ENCODE measurements around the gene CKM. TPM values are rescaled to one million over a fixed set of nuclear protein-coding genes. Genes with fewer than 3 reads are reported as not detected.

Gene CKM
- total RNA-seq, 1 donor from 2014 or later = 3,746 TPM

GRCh38 chr19:45298264-45298663, 24.4 kb downstream of the CKM start:
- no peak overlapping the region for H3K27ac ChIP-seq (ENCODE audit: low read depth, low read length)
- H3K36me3 ChIP-seq (ENCODE audit: control insufficient read depth in 3 of 3, insufficient read depth in 3 of 3, low read length in 3 of 3) = peaks cover 2 to 20% (median 5%) of the 10 kb centered on the region in 3 donors
- H3K9me3 ChIP-seq (ENCODE audit: control insufficient read depth in 3 of 3, low read length in 3 of 3) = peaks cover 0 to 2% (median 0%) of the 10 kb centered on the region in 3 donors
- peaks cover 9 to 12% (median 11%) of the 10 kb centered on the region in 3 donors for H3K4me1 ChIP-seq (ENCODE audit: control insufficient read depth in 3 of 3, insufficient read depth in 3 of 3, low read length in 3 of 3)
- no peak overlapping the region for H3K4me3 ChIP-seq (ENCODE audit: low read length in 3 of 3)
- no peaks in the 10 kb centered on the region for H3K27me3 ChIP-seq (ENCODE audit: control insufficient read depth in 3 of 3, insufficient read depth in 3 of 3, low read length in 3 of 3)
- H3K9ac ChIP-seq (ENCODE audit: low read depth in 1 of 3, low read length in 3 of 3) = no peak overlapping the region

- peaks cover 9 to 12% (median 11%) of the 10 kb centered on the region in 3 donors for H3K4me1 ChIP-seq (ENCODE audit: control insufficient read depth in 3 of 3, insufficient read depth in 3 of 3, low read length in 3 of 3)
- no peak overlapping the region for H3K9ac ChIP-seq (ENCODE audit: low read depth in 1 of 3, low read length in 3 of 3)
- peaks cover 2 to 20% (median 5%) of the 10 kb centered on the region in 3 donors for H3K36me3 ChIP-seq (ENCODE audit: control insufficient read depth in 3 of 3, insufficient read depth in 3 of 3, low read length in 3 of 3)
- no peak overlapping the region for H3K27ac ChIP-seq (ENCODE audit: low read depth, low read length)
- no peaks in the 10 kb centered on the region for H3K27me3 ChIP-seq (ENCODE audit: control insufficient read depth in 3 of 3, insufficient read depth in 3 of 3, low read length in 3 of 3)
- H3K4me3 ChIP-seq (ENCODE audit: low read length in 3 of 3) = no peak overlapping the region
- peaks cover 0 to 2% (median 0%) of the 10 kb centered on the region in 3 donors for H3K9me3 ChIP-seq (ENCODE audit: control insufficient read depth in 3 of 3, low read length in 3 of 3)
These were observed 25.0 kb downstream of the CKM start for GRCh38 chr19:45297674-45298073.

- Histone ChIP-seq H3K4me1 (ENCODE audit: control insufficient read depth in 3 of 3, insufficient read depth in 3 of 3, low read length in 3 of 3) (peaks cover 9 to 12% (median 11%) of the 10 kb centered on the region in 3 donors), H3K9ac (ENCODE audit: low read depth in 1 of 3, low read length in 3 of 3) (no peak overlapping the region), H3K9me3 (ENCODE audit: control insufficient read depth in 3 of 3, low read length in 3 of 3) (peaks cover 0 to 2% (median 0%) of the 10 kb centered on the region in 3 donors), H3K36me3 (ENCODE audit: control insufficient read depth in 3 of 3, insufficient read depth in 3 of 3, low read length in 3 of 3) (peaks cover 2 to 20% (median 5%) of the 10 kb centered on the region in 3 donors), H3K27ac (ENCODE audit: low read depth, low read length) (no peak overlapping the region), H3K27me3 (ENCODE audit: control insufficient read depth in 3 of 3, insufficient read depth in 3 of 3, low read length in 3 of 3) (no peaks in the 10 kb centered on the region), H3K4me3 (ENCODE audit: low read length in 3 of 3) (no peak overlapping the region)
These were observed 26.3 kb downstream of the CKM start for GRCh38 chr19:45296355-45296754.

- H3K4me3 ChIP-seq (ENCODE audit: low read length in 3 of 3) = no peak overlapping the region
- H3K9ac ChIP-seq (ENCODE audit: low read depth in 1 of 3, low read length in 3 of 3) = no peak overlapping the region
- H3K27ac ChIP-seq (ENCODE audit: low read depth, low read length) = no peak overlapping the region
- H3K36me3 ChIP-seq (ENCODE audit: control insufficient read depth in 3 of 3, insufficient read depth in 3 of 3, low read length in 3 of 3) = peaks cover 2 to 20% (median 8%) of the 10 kb centered on the region in 3 donors
- H3K9me3 ChIP-seq (ENCODE audit: control insufficient read depth in 3 of 3, low read length in 3 of 3) = peaks cover 0 to 2% (median 0%) of the 10 kb centered on the region in 3 donors
- H3K27me3 ChIP-seq (ENCODE audit: control insufficient read depth in 3 of 3, insufficient read depth in 3 of 3, low read length in 3 of 3) = no peaks in the 10 kb centered on the region
- peaks cover 9 to 12% (median 11%) of the 10 kb centered on the region in 3 donors for H3K4me1 ChIP-seq (ENCODE audit: control insufficient read depth in 3 of 3, insufficient read depth in 3 of 3, low read length in 3 of 3)
These were observed 26.8 kb downstream of the CKM start for GRCh38 chr19:45295873-45296272.

DNA sequence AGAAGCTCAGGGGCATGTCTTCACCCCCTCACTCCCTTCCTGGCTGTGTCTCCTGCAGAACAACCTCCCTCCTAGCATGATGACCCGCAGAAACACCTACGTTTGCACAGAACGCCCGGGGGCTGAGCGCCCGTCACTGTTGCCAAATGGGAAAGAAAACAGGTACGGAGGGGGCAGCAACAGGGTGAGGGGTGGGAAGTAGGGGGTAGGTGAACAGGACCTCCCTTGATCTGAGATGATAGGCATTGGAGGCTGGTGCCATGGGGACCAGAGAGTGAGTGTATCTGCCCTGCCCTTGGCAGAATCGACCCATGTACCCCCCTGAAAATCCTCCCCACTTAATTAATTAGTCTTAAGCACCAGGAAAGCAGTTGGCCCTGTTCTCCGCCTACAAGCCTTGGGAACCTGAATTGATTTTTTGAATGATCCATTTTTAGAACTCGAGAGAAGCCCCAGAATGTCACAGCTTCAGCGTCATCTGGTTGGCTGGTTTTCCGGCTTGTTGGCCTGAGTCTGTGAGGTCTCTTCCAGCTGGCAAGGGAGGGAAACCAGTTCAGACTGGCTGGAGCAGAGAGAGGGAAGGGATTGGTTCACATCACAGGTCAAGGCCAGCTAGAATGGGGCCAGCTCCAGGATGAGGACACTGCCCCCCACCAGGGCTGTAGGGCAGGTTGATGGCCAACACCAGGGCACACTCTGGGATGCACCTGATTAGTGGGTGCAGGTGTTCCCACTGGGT, 28.2 kb downstream of the CKM start:
- peaks cover 8 to 22% (median 9%) of the 10 kb centered on the region in 3 donors for H3K36me3 ChIP-seq (ENCODE audit: control insufficient read depth in 3 of 3, insufficient read depth in 3 of 3, low read length in 3 of 3)
- H3K27ac ChIP-seq (ENCODE audit: low read depth, low read length) = peak overlapping the region; percentile 29
- H3K4me3 ChIP-seq (ENCODE audit: low read length in 3 of 3) = peak overlapping the region in 1 of 3 donors; percentile 1
- no peaks in the 10 kb centered on the region for H3K27me3 ChIP-seq (ENCODE audit: control insufficient read depth in 3 of 3, insufficient read depth in 3 of 3, low read length in 3 of 3)
- H3K4me1 ChIP-seq (ENCODE audit: control insufficient read depth in 3 of 3, insufficient read depth in 3 of 3, low read length in 3 of 3) = peaks cover 9 to 12% (median 11%) of the 10 kb centered on the region in 3 donors
- peak overlapping the region in 1 of 3 donors; percentile 28 for H3K9ac ChIP-seq (ENCODE audit: low read depth in 1 of 3, low read length in 3 of 3)
- peaks cover 0 to 2% (median 0%) of the 10 kb centered on the region in 3 donors for H3K9me3 ChIP-seq (ENCODE audit: control insufficient read depth in 3 of 3, low read length in 3 of 3)

DNA sequence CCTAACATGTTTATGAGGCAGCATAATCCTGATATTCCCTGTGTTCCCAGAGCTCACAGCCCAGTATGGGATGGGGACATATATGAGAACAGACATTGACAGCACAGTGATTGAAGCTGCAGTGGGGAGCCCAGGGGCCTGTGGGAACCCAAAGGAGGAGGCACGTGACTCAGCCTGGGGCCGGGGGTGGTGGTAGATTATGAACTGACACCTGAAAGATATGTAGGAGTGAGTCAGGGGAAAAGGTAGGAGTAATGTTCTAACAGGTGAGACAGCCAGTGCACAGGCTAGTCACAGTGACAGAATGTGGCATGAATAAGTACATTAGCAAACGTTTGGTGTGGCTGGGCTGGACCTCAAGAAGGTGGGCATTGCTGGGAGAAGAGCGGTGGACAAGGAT, 29.0 kb downstream of the CKM start:
- Histone ChIP-seq H3K27me3 (ENCODE audit: control insufficient read depth in 3 of 3, insufficient read depth in 3 of 3, low read length in 3 of 3) (no peaks in the 10 kb centered on the region), H3K4me1 (ENCODE audit: control insufficient read depth in 3 of 3, insufficient read depth in 3 of 3, low read length in 3 of 3) (peaks cover 9 to 12% (median 11%) of the 10 kb centered on the region in 3 donors), H3K9me3 (ENCODE audit: control insufficient read depth in 3 of 3, low read length in 3 of 3) (peaks cover 0 to 2% (median 0%) of the 10 kb centered on the region in 3 donors), H3K36me3 (ENCODE audit: control insufficient read depth in 3 of 3, insufficient read depth in 3 of 3, low read length in 3 of 3) (peaks cover 8 to 21% (median 9%) of the 10 kb centered on the region in 3 donors), H3K4me3 (ENCODE audit: low read length in 3 of 3) (no peak overlapping the region), H3K9ac (ENCODE audit: low read depth in 1 of 3, low read length in 3 of 3) (no peak overlapping the region), H3K27ac (ENCODE audit: low read depth, low read length) (no peak overlapping the region)

DNA sequence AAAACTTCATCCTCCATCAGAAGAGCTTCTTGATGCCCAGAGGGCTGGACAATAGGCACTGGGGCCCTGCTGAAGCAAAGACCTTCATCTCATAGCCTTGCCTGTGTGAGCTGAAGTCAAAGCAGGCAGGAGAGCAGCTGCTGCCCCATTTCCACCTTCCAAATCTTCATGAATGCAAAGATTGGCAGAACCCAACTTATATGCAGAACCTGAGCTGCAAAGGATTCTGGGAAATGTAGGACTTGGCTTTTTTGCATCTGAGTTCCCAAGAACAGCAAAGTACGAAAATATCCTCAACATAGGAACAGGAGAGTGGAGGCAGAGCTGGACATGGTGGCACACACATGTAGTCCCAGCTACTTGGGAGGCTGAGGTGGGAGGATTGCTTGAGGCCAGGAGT, 30.8 kb downstream of the CKM start:
- Histone ChIP-seq H3K4me1 (ENCODE audit: control insufficient read depth in 3 of 3, insufficient read depth in 3 of 3, low read length in 3 of 3) (peaks cover 9 to 12% (median 11%) of the 10 kb centered on the region in 3 donors), H3K9ac (ENCODE audit: low read depth in 1 of 3, low read length in 3 of 3) (no peak overlapping the region), H3K4me3 (ENCODE audit: low read length in 3 of 3) (no peak overlapping the region), H3K27me3 (ENCODE audit: control insufficient read depth in 3 of 3, insufficient read depth in 3 of 3, low read length in 3 of 3) (no peaks in the 10 kb centered on the region), H3K36me3 (ENCODE audit: control insufficient read depth in 3 of 3, insufficient read depth in 3 of 3, low read length in 3 of 3) (peaks cover 8 to 16% (median 10%) of the 10 kb centered on the region in 3 donors), H3K27ac (ENCODE audit: low read depth, low read length) (no peak overlapping the region), H3K9me3 (ENCODE audit: control insufficient read depth in 3 of 3, low read length in 3 of 3) (peaks cover 0 to 2% (median 0%) of the 10 kb centered on the region in 3 donors)

- Histone ChIP-seq H3K4me3 (ENCODE audit: low read length in 3 of 3) (no peak overlapping the region), H3K9me3 (ENCODE audit: control insufficient read depth in 3 of 3, low read length in 3 of 3) (peaks cover 0 to 2% (median 0%) of the 10 kb centered on the region in 3 donors), H3K9ac (ENCODE audit: low read depth in 1 of 3, low read length in 3 of 3) (no peak overlapping the region), H3K4me1 (ENCODE audit: control insufficient read depth in 3 of 3, insufficient read depth in 3 of 3, low read length in 3 of 3) (peaks cover 9 to 12% (median 11%) of the 10 kb centered on the region in 3 donors), H3K27ac (ENCODE audit: low read depth, low read length) (no peak overlapping the region), H3K36me3 (ENCODE audit: control insufficient read depth in 3 of 3, insufficient read depth in 3 of 3, low read length in 3 of 3) (peaks cover 8 to 15% (median 10%) of the 10 kb centered on the region in 3 donors), H3K27me3 (ENCODE audit: control insufficient read depth in 3 of 3, insufficient read depth in 3 of 3, low read length in 3 of 3) (no peaks in the 10 kb centered on the region)
These were observed 32.2 kb downstream of the CKM start for GRCh38 chr19:45290381-45290931.

GRCh38 chr19:45283443-45284033, 39.1 kb downstream of the CKM start:
- Histone ChIP-seq H3K4me3 (ENCODE audit: low read length in 3 of 3) (no peak overlapping the region), H3K36me3 (ENCODE audit: control insufficient read depth in 3 of 3, insufficient read depth in 3 of 3, low read length in 3 of 3) (peaks cover 20 to 28% (median 26%) of the 10 kb centered on the region in 3 donors), H3K27me3 (ENCODE audit: control insufficient read depth in 3 of 3, insufficient read depth in 3 of 3, low read length in 3 of 3) (no peaks in the 10 kb centered on the region), H3K27ac (ENCODE audit: low read depth, low read length) (no peak overlapping the region), H3K4me1 (ENCODE audit: control insufficient read depth in 3 of 3, insufficient read depth in 3 of 3, low read length in 3 of 3) (no peaks in the 10 kb centered on the region), H3K9me3 (ENCODE audit: control insufficient read depth in 3 of 3, low read length in 3 of 3) (no peaks in the 10 kb centered on the region), H3K9ac (ENCODE audit: low read depth in 1 of 3, low read length in 3 of 3) (no peak overlapping the region)
